OCI-LY3 (cell line): Measurements from ENCODE around the gene HECW1.

Source experiments
- H2AFZ ChIP-seq: fragments of 200-600, 300-600 bp; shearing (Covaris generic); 2 replicates; pipeline ENCODE4 v1.6.0; 2014; ENCODE audit warnings: antibody characterized with exemption, low read depth, low read length
- H3K27ac ChIP-seq: fragments of 200-600, 300-600 bp; sonication (generic); 2 replicates; pipeline ENCODE4 v1.5.1; 2014; ENCODE audit warnings: mild to moderate bottlenecking, low read length, moderate library complexity, mixed read lengths
- H3K27me3 ChIP-seq: fragments of 200-600, 300-600 bp; sonication (generic); 2 replicates; pipeline ENCODE4 v1.6.1; 2014; ENCODE audit warnings: low read depth, low read length, mixed read lengths
- H3K36me3 ChIP-seq: fragments of 200-600, 300-600 bp; sonication (generic); replicated peaks from 2 replicates; pipeline ENCODE3; 2014; ENCODE audit warnings: low read depth, low read length, mixed read lengths
- H3K4me1 ChIP-seq: fragments of 300-600, 200-600 bp; sonication (generic); 2 replicates; pipeline ENCODE4 v1.6.1; 2014; ENCODE audit warnings: low read length, mixed read lengths
- H3K4me2 ChIP-seq: fragments of 200-600, 300-600 bp; sonication (generic); 2 replicates; pipeline ENCODE4 v1.6.1; 2014; ENCODE audit warnings: low read length, mixed read lengths
- H3K4me3 ChIP-seq: fragments of 300-600, 200-600 bp; sonication (generic); 2 replicates; pipeline ENCODE4 v1.5.1; 2014; ENCODE audit warnings: antibody characterized with exemption, mild to moderate bottlenecking, low read length, moderate library complexity
- H3K79me2 ChIP-seq: fragments of 300-600, 200-600 bp; shearing (Covaris generic); 2 replicates; pipeline ENCODE4 v1.6.1; 2014; ENCODE audit warnings: mild to moderate bottlenecking, low read length, mixed read lengths
- H3K9ac ChIP-seq: fragments of 300-600, 200-600 bp; shearing (Covaris generic); 2 replicates; pipeline ENCODE4 v1.6.0; 2014; ENCODE audit warnings: mild to moderate bottlenecking, low read length, moderate library complexity
- H3K9me3 ChIP-seq: fragments of 200-600, 300-600 bp; shearing (Covaris generic); 2 replicates; pipeline ENCODE4 v1.6.1; 2014; ENCODE audit warnings: low read length, mixed read lengths; ENCODE audit not compliant: insufficient read depth
- H4K20me1 ChIP-seq: fragments of 200-600, 300-600 bp; sonication (generic); 2 replicates; pipeline ENCODE4 v1.6.1; 2016; ENCODE audit warnings: low read length, mixed read lengths; ENCODE audit not compliant: insufficient read depth
- CTCF ChIP-seq: fragments of 200-600, 300-600 bp; sonication (generic); IDR thresholded peaks from 2 replicates; pipeline ENCODE4 v1.5.1; 2014; ENCODE audit warnings: antibody characterized with exemption, low read length, low read depth
- EZH2phosphoT487 ChIP-seq: fragments of 200-600 bp; shearing (Covaris generic); IDR thresholded peaks from 2 replicates; pipeline ENCODE4 v1.6.1; 2018; ENCODE audit warnings: antibody characterized with exemption, mixed run types, low read depth

The HECW1 gene

DNA sequence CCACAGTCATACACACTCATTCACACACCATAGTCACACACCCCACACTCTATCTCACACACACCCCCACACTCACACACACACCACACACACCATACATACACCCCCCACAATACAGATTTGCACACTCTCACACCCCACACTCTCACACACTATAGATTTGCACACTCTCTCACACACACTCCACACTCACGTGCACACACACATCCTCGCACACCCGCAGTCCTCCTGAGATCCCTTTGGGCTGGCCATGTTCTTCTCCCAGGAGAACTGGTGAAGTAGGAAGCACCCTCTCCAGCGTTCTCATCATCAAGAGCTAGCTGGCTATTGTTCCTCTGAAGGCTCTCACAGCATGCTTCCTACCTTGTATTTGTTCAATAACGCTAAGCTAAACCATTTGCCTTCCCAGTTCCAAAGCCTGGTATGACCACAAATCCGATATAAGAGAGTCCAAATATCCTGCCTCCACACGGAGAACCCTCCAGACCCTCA, 86.2 kb downstream of the HECW1 start:
- H2AFZ ChIP-seq: no peak overlapping the region
- H3K4me1 ChIP-seq: peaks cover 14% of the 10 kb centered on the region; the same call in 1 of the 2 replicates
- H3K4me3 ChIP-seq: no peak overlapping the region
- no peak overlapping the region for H3K27ac ChIP-seq
- no peaks in the 10 kb centered on the region for H3K9me3 ChIP-seq
- no peaks in the 10 kb centered on the region for H4K20me1 ChIP-seq
- no peaks in the 10 kb centered on the region for H3K79me2 ChIP-seq
- no peak overlapping the region for H3K9ac ChIP-seq
- H3K4me2 ChIP-seq: no peak overlapping the region
- no peaks in the 10 kb centered on the region for H3K36me3 ChIP-seq
- H3K27me3 ChIP-seq: peaks cover 15% of the 10 kb centered on the region; the same call in 1 of the 2 replicates
- no peak for TF ChIP-seq EZH2phosphoT487
- TF ChIP-seq CTCF: no peak

GRCh38 chr7:43199371-43200160, 87.1 kb downstream of the HECW1 start:
- Histone ChIP-seq H3K79me2 (no peaks in the 10 kb centered on the region), H3K4me2 (no peak overlapping the region), H3K4me3 (no peak overlapping the region), H3K27ac (no peak overlapping the region), H4K20me1 (no peaks in the 10 kb centered on the region), H2AFZ (no peak overlapping the region), H3K9me3 (no peaks in the 10 kb centered on the region), H3K36me3 (no peaks in the 10 kb centered on the region), H3K4me1 (peaks cover 6% of the 10 kb centered on the region; the same call in 1 of the 2 replicates), H3K27me3 (peaks cover 15% of the 10 kb centered on the region; the same call in 1 of the 2 replicates), H3K9ac (no peak overlapping the region)
- TF ChIP-seq EZH2phosphoT487 (no peak), CTCF (no peak)

DNA sequence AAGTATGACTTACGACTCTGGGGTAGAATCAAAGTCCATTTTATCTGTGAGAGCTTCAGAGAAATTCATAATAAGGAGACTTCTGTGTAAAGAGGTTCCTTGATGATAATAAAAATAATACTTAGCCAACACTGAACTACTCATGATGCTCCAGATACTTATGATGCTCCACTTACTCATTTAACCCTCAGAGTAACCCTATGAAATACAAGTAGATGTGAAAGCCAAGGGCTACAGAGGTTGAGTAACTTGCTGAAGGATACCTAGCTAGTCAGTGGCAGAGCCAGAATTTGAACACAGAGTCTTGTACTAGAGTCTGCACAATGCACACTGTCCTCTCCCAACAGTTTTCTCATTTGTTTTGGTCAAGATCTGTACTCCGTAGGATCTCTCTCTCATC, 89.5 kb downstream of the HECW1 start:
- TF ChIP-seq EZH2phosphoT487 (no peak), CTCF (no peak)
- Histone ChIP-seq H3K4me1 (peaks cover 6% of the 10 kb centered on the region; the same call in 1 of the 2 replicates), H3K9ac (no peak overlapping the region), H3K27me3 (peaks cover 15% of the 10 kb centered on the region; the same call in 1 of the 2 replicates), H2AFZ (no peak overlapping the region), H3K27ac (no peak overlapping the region), H3K9me3 (no peaks in the 10 kb centered on the region), H3K36me3 (no peaks in the 10 kb centered on the region), H3K4me2 (no peak overlapping the region), H4K20me1 (no peaks in the 10 kb centered on the region), H3K4me3 (no peak overlapping the region), H3K79me2 (no peaks in the 10 kb centered on the region)

DNA sequence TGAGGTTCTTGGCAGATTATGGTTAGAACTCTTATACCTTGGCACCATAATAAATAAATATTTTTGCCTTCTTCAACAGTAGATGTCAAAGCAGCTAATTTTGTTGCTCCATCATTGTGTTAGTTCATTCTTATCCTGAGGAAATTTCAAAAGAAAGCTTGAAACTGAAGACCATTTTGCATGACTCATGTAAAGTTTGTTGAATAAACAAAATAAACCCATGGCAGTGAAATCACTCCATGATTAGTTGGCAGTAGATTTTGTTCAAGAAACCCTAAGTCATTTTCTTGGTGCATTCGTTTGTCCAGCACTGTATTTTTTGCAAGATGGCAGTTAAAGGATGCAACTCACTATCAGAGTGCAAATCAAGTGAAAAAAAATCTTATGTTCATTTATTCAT, 91.6 kb downstream of the HECW1 start:
- H3K9me3 ChIP-seq: no peaks in the 10 kb centered on the region
- H3K36me3 ChIP-seq: no peaks in the 10 kb centered on the region
- H3K4me2 ChIP-seq: no peak overlapping the region
- H4K20me1 ChIP-seq: no peaks in the 10 kb centered on the region
- no peak overlapping the region for H3K4me3 ChIP-seq
- H3K4me1 ChIP-seq: no peaks in the 10 kb centered on the region
- no peak overlapping the region for H2AFZ ChIP-seq
- no peak overlapping the region for H3K27ac ChIP-seq
- no peak for TF ChIP-seq CTCF
- TF ChIP-seq EZH2phosphoT487: no peak
- H3K27me3 ChIP-seq: peaks cover 15% of the 10 kb centered on the region; the same call in 1 of the 2 replicates
- no peak overlapping the region for H3K9ac ChIP-seq
- no peaks in the 10 kb centered on the region for H3K79me2 ChIP-seq
